22Rv1 (cell line): ENCODE results near the gene TMEM270.
"Not testable (repeated sequence)": the region's sequence is repeated elsewhere in the genome, so short reads cannot be mapped to it uniquely, and the experiment has no call there.

Experiments
- H3K27ac ChIP-seq: fragments of 450-650 bp; 2 replicates; pipeline ENCODE4 v1.5.1; 2017
- CTCF ChIP-seq: fragments of 450-650 bp; IDR thresholded peaks from 2 replicates; pipeline ENCODE4 v1.5.1; 2017; ENCODE audit warnings: mild to moderate bottlenecking
- ZFX ChIP-seq: fragments of 450-650 bp; IDR thresholded peaks from 2 replicates; pipeline ENCODE4 v1.6.1; 2017; ENCODE audit warnings: antibody characterized with exemption, borderline replicate concordance

TMEM270 gene

GRCh38 chr7:73840715-73841379, 20.1 kb upstream of the TMEM270 start:
- no peak overlapping the region for H3K27ac ChIP-seq
- TF ChIP-seq ZFX (no peak), CTCF (no peak)

GRCh38 chr7:73841689-73842066, 19.3 kb upstream of the TMEM270 start:
- peak overlapping the region; percentile 51 for H3K27ac ChIP-seq

GRCh38 chr7:73842067-73842976, 18.6 kb upstream of the TMEM270 start, which contains the start of gene METTL27:
TSS of gene METTL27 (minus strand) at chr7:73842516. CDS start at chr7:73842140, 376 bp downstream.
- no peak for TF ChIP-seq CTCF
- no peak for TF ChIP-seq ZFX
- peak within 1 kb of the TSS; percentile 51 for H3K27ac ChIP-seq

More at GRCh38 chr7:73841689-73842066, 19.3 kb upstream of the TMEM270 start:
- TF ChIP-seq CTCF (no peak), ZFX (no peak)

- no peak overlapping the region for H3K27ac ChIP-seq
- no peak for TF ChIP-seq CTCF
- no peak for TF ChIP-seq ZFX
Measured at GRCh38 chr7:73844131-73844547, 16.8 kb upstream of the TMEM270 start.

GRCh38 chr7:73844848-73845460, 16.0 kb upstream of the TMEM270 start:
- H3K27ac ChIP-seq = no peak overlapping the region
- TF ChIP-seq ZFX (no peak), CTCF (no peak)

- not testable (repeated sequence) for H3K27ac ChIP-seq
Measured at GRCh38 chr7:73845701-73846195, 15.2 kb upstream of the TMEM270 start.

- TF ChIP-seq CTCF (no peak), ZFX (no peak)
- H3K27ac ChIP-seq = no peak overlapping the region
Measured at GRCh38 chr7:73847941-73848723, 12.8 kb upstream of the TMEM270 start.
